GM04503 (cell line): ENCODE data around the gene LRMDA.

Experiments
- DNase-seq: peaks from one replicate; pipeline ENCODE4 v3.0.0-alpha.2; 2012; ENCODE audit warnings: low read depth

The LRMDA gene

GRCh38 chr10:75925999-75926398, 494.6 kb downstream of the LRMDA start:
- DNase-seq, result no peak

- no peak for DNase-seq
Observed at GRCh38 chr10:75926763-75927162, 495.3 kb downstream of the LRMDA start.

GRCh38 chr10:75928231-75928630, 496.8 kb downstream of the LRMDA start:
- no peak for DNase-seq

GRCh38 chr10:75929630-75930161, 498.3 kb downstream of the LRMDA start:
- DNase-seq, result no peak

- no peak for DNase-seq
Observed at GRCh38 chr10:75932921-75933320, 501.5 kb downstream of the LRMDA start.

- DNase-seq, result no peak
Observed at GRCh38 chr10:75935240-75935639, 503.8 kb downstream of the LRMDA start.

GRCh38 chr10:75935650-75936400, 504.4 kb downstream of the LRMDA start:
- no peak for DNase-seq

GRCh38 chr10:75936841-75937240, 505.4 kb downstream of the LRMDA start:
- no peak for DNase-seq

- DNase-seq, result no peak
Observed at GRCh38 chr10:75937823-75938222, 506.4 kb downstream of the LRMDA start.

GRCh38 chr10:75938380-75939122, 507.1 kb downstream of the LRMDA start:
- DNase-seq, result no peak

- no peak for DNase-seq
Observed at GRCh38 chr10:75939541-75939940, 508.1 kb downstream of the LRMDA start.

GRCh38 chr10:75940742-75941141, 509.3 kb downstream of the LRMDA start:
- no peak for DNase-seq

GRCh38 chr10:75941223-75941801, 509.9 kb downstream of the LRMDA start:
- DNase-seq, result no peak

- no peak for DNase-seq
Observed at GRCh38 chr10:75944061-75944460, 512.6 kb downstream of the LRMDA start.

GRCh38 chr10:75948583-75948982, 517.2 kb downstream of the LRMDA start:
- DNase-seq, result no peak

GRCh38 chr10:75950307-75950706, 518.9 kb downstream of the LRMDA start:
- no peak for DNase-seq

GRCh38 chr10:75950997-75951589, 519.7 kb downstream of the LRMDA start:
- DNase-seq, result no peak

- DNase-seq, result no peak
Observed at GRCh38 chr10:75951627-75952026, 520.2 kb downstream of the LRMDA start.

GRCh38 chr10:75952093-75952492, 520.7 kb downstream of the LRMDA start:
- DNase-seq, result no peak

- DNase-seq, result no peak
Observed at GRCh38 chr10:75954486-75954885, 523.1 kb downstream of the LRMDA start.

GRCh38 chr10:75955973-75956502, 524.6 kb downstream of the LRMDA start:
- DNase-seq, result no peak

- no peak for DNase-seq
Observed at GRCh38 chr10:75956624-75957023, 525.2 kb downstream of the LRMDA start.
